Measurements from ENCODE around the gene CDC37. TPM values are rescaled to one million over a fixed set of nuclear protein-coding genes. Genes with fewer than 3 reads are reported as not detected.
"Not testable (repeated sequence)": the region's sequence is repeated elsewhere in the genome, so short reads cannot be mapped to it uniquely, and the experiment has no call there.

CDC37 gene
- total and polyA plus RNA-seq, 4 experiments from 2014 or later, result 51.8 to 185 (median 134) TPM

DNA sequence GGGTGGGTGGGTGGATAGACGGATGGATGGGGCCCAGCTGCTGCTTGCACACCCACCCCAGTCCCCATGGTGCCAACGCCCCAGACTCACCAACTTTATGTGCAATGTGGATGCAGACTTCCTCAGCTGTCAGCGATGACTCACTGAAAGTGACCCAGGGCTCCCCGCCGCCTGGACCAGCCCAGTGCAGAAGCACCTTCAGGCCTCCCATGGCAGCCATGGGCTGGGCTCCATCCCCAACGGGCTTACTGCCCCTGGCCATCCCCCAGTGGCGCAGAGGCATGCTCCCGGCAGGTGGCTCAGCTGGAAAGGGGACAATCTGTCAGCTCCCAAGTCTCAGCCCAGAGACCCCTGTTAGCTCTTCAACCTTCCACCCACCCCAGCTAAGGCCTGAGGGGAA is 25.2 kb downstream of the CDC37 start:
- H3K27ac Mint-ChIP-seq, result peak overlapping the region in 4 of 7 donors; percentile 9 to 75 (median 69)
- H3K4me1 ChIP-seq (ENCODE audit: insufficient read depth, low read length), result peaks cover 13% of the 10 kb centered on the region
- intact Hi-C loops (cut with micrococcal nuclease), result no loop called here
- peak overlapping the region in 2 of 8 donors; percentile 7 to 54 for H3K4me3 Mint-ChIP-seq
- no peak overlapping the region for H3K27ac ChIP-seq (ENCODE audit: low read depth, low read length)
- H3K9me3 ChIP-seq (ENCODE audit: control insufficient read depth in 1 of 2, low read length in 2 of 2), result no peaks in the 10 kb centered on the region
- ChIA-PET CTCF (ENCODE audit: partially characterized antibody) (interaction anchor here (1.1 to 1.3 kb wide), 2 partner anchors 11 to 12 kb away, joined by 5 to 7 read pairs; no protein-coding TSS in a partner anchor), POLR2A (ENCODE audit: partially characterized antibody) (interaction anchor here (4.2 kb wide), 1 partner anchor 45 kb away, joined by 23 read pairs; the partner anchor contains the start of gene RAVER1)
- peaks cover 4% of the 10 kb centered on the region for H3K36me3 ChIP-seq (ENCODE audit: insufficient read depth, low read length)
- no peak overlapping the region for H3K4me3 ChIP-seq (ENCODE audit: low read length in 2 of 2)
- H3K36me3 Mint-ChIP-seq, result peaks cover 25 to 30% of the 10 kb centered on the region in 2 donors
- peaks cover 22 to 36% (median 28%) of the 10 kb centered on the region in 4 donors for H3K4me1 Mint-ChIP-seq
- no peaks in the 10 kb centered on the region for H3K27me3 ChIP-seq (ENCODE audit: insufficient read depth, low read length)
- DNase-seq, result no peak
- H3K27me3 Mint-ChIP-seq, result no peaks in the 10 kb centered on the region
- peaks cover 0 to 2% (median 0%) of the 10 kb centered on the region in 8 donors for H3K9me3 Mint-ChIP-seq

DNA sequence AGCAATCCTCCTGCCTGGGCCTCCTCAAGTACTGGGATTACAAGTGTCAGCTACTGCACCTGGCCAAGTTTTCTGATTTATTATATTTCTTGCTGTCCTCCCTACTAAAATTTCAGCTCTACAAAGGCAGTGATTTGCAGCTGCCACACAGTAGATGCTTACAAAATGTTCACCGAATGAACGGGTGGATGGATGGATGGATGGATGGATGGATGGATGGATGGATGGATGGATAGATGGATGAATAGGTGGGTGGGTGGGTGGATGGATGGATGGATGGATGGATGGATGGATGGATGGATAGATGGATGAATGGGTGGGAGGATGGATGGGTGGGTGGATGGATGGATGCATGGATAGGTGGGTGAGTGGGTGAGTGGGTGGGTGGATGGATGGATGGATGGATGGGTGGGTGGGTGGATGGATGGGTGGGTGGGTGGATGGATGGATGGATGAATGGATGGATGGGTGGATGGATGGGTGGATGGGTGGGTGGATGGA is 26.2 kb downstream of the CDC37 start:
- H3K4me1 Mint-ChIP-seq, result peaks cover 22 to 36% (median 28%) of the 10 kb centered on the region in 4 donors
- H3K27me3 Mint-ChIP-seq; intact Hi-C loops (cut with micrococcal nuclease); H3K27ac ChIP-seq (ENCODE audit: low read depth, low read length); H3K9me3 Mint-ChIP-seq; H3K27me3 ChIP-seq (ENCODE audit: insufficient read depth, low read length); H3K9me3 ChIP-seq (ENCODE audit: control insufficient read depth in 1 of 2, low read length in 2 of 2); CTCF ChIA-PET (ENCODE audit: partially characterized antibody); H3K4me3 ChIP-seq (ENCODE audit: low read length in 2 of 2); H3K36me3 ChIP-seq (ENCODE audit: insufficient read depth, low read length); POLR2A ChIA-PET (ENCODE audit: partially characterized antibody); DNase-seq: not testable (repeated sequence)
- H3K27ac Mint-ChIP-seq, result peak overlapping the region in 1 of 7 donors; percentile 18
- H3K4me3 Mint-ChIP-seq, result peak overlapping the region in 1 of 8 donors; percentile 15
- H3K36me3 Mint-ChIP-seq, result peaks cover 25 to 30% of the 10 kb centered on the region in 2 donors
- peaks cover 13% of the 10 kb centered on the region for H3K4me1 ChIP-seq (ENCODE audit: insufficient read depth, low read length)

DNA sequence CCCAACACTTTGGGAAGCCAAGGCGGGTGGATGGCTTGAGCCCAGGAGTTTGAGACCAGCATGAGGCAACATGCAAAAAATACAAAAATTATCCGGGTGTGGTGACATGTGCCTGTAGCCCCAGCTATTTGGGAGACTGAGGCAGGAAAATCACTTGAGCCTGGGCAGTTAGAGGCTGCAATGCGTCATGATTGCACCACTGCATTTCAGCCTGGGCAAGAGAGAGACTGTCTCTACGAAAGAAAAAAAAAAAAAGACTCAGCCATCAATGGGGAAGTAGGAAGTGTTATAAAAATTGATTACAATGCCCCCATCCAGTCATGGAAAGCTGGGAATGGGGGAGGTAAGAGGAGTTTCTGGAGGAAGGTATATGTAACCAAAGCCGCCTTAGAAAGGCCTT is 28.4 kb downstream of the CDC37 start:
- H3K36me3 Mint-ChIP-seq, result peaks cover 22 to 28% of the 10 kb centered on the region in 2 donors
- H3K27ac Mint-ChIP-seq, result peak overlapping the region in 3 of 7 donors; percentile 13 to 75 (median 43)

DNA sequence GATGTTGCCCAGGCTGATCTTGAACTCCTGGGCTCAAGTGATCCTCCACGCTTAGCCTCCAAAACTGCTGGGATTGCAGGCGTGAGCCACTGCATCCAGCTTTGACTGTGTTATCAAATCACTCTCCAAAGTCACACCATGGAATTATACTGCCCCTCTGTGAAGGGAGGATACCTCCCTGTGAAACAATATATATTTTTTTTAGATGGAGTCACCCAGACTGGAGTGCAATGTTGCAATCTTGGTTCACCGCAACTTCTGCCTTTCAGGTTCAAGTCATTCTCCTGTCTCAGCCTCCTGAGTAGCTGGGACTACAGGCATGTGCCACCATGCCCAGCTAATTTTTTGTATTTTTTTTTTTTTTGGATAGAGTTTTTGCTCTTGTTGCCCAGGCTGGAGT is 30.7 kb downstream of the CDC37 start:
- Histone ChIP-seq H3K27ac (ENCODE audit: low read depth, low read length) (no peak overlapping the region), H3K36me3 (ENCODE audit: insufficient read depth, low read length) (peaks cover 16% of the 10 kb centered on the region), H3K27me3 (ENCODE audit: insufficient read depth, low read length) (no peaks in the 10 kb centered on the region), H3K4me3 (ENCODE audit: low read length in 2 of 2) (no peak overlapping the region), H3K4me1 (ENCODE audit: insufficient read depth, low read length) (no peaks in the 10 kb centered on the region), H3K9me3 (ENCODE audit: control insufficient read depth in 1 of 2, low read length in 2 of 2) (no peaks in the 10 kb centered on the region)
- no peaks in the 10 kb centered on the region for H3K9me3 Mint-ChIP-seq
- no peak overlapping the region for H3K4me3 Mint-ChIP-seq
- no peaks in the 10 kb centered on the region for H3K27me3 Mint-ChIP-seq
- intact Hi-C loops (cut with micrococcal nuclease), result no loop called here
- H3K27ac Mint-ChIP-seq, result no peak overlapping the region
- ChIA-PET CTCF (ENCODE audit: partially characterized antibody) (interaction anchor here (1.2 to 2.0 kb wide), 2 partner anchors 16 to 103 kb away, joined by 4 to 5 read pairs; no protein-coding TSS in a partner anchor), POLR2A (ENCODE audit: partially characterized antibody) (no interaction called here)
- H3K4me1 Mint-ChIP-seq, result peaks cover 4 to 17% (median 6%) of the 10 kb centered on the region in 4 donors
- DNase-seq, result no peak
- H3K36me3 Mint-ChIP-seq, result peaks cover 25 to 31% of the 10 kb centered on the region in 2 donors

More for the DNA sequence above, 28.4 kb downstream of the CDC37 start:
- intact Hi-C loops (cut with micrococcal nuclease), result no loop called here
- Mint-ChIP-seq H3K9me3 (no peaks in the 10 kb centered on the region), H3K4me3 (no peak overlapping the region), H3K27me3 (no peaks in the 10 kb centered on the region), H3K4me1 (peaks cover 12 to 22% (median 16%) of the 10 kb centered on the region in 4 donors)
- CTCF ChIA-PET (ENCODE audit: partially characterized antibody), result interaction anchor here (0.9 to 1.5 kb wide), 3 partner anchors 14 to 116 kb away, joined by 3 to 4 read pairs (median 4); no protein-coding TSS in a partner anchor
- H3K27me3 ChIP-seq (ENCODE audit: insufficient read depth, low read length), result no peaks in the 10 kb centered on the region
- H3K4me3 ChIP-seq (ENCODE audit: low read length in 2 of 2), result no peak overlapping the region
- H3K36me3 ChIP-seq (ENCODE audit: insufficient read depth, low read length), result peaks cover 7% of the 10 kb centered on the region
- POLR2A ChIA-PET (ENCODE audit: partially characterized antibody), result no interaction called here
- H3K9me3 ChIP-seq (ENCODE audit: control insufficient read depth in 1 of 2, low read length in 2 of 2), result no peaks in the 10 kb centered on the region
- DNase-seq, result no peak
- no peak overlapping the region for H3K27ac ChIP-seq (ENCODE audit: low read depth, low read length)
- H3K4me1 ChIP-seq (ENCODE audit: insufficient read depth, low read length), result peaks cover 6% of the 10 kb centered on the region

DNA sequence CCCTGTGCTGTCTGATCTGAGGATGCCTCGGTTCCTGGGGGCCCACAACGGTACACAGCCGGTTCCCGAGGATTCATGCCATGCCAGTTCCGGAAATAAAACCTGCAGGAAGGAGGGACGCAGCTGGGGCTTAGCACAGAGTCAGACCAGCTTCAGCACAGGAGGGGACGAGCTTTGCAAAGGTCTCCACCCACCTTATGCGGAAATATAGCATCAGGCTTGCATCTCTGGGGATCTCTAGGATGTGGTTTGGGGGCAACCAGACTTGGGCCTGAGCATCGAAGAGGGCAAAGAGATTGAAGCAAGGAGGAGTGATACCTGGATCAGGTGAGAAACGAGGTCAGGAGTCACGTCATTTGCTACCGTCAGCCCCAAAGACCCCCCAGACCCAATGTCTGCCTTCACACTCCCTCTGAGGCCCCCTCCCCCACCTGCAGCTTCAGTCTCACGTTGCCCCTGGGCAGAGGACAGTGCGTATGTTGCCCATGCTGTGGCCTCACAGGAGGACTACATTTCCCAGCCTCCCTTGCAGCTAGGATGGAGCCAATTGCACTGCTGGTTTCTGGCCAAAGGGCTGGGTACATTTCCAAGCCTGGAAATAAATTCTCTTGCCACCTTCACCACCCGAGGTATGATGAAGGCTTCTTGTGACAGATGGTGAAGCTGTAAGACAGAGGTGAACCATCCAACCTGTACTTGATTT is 35.1 kb downstream of the CDC37 start:
- Histone ChIP-seq H3K9me3 (ENCODE audit: control insufficient read depth in 1 of 2, low read length in 2 of 2) (no peaks in the 10 kb centered on the region), H3K27me3 (ENCODE audit: insufficient read depth, low read length) (no peaks in the 10 kb centered on the region), H3K4me1 (ENCODE audit: insufficient read depth, low read length) (no peaks in the 10 kb centered on the region), H3K27ac (ENCODE audit: low read depth, low read length) (no peak overlapping the region), H3K36me3 (ENCODE audit: insufficient read depth, low read length) (peaks cover 42% of the 10 kb centered on the region), H3K4me3 (ENCODE audit: low read length in 2 of 2) (no peak overlapping the region)
- CTCF ChIA-PET (ENCODE audit: partially characterized antibody), result interaction anchor here (2.8 kb wide), 1 partner anchor 20 kb away, joined by 10 read pairs; no protein-coding TSS in a partner anchor
- Mint-ChIP-seq H3K4me3 (no peak overlapping the region), H3K27ac (no peak overlapping the region), H3K36me3 (peaks cover 19 to 45% of the 10 kb centered on the region in 2 donors), H3K9me3 (no peaks in the 10 kb centered on the region), H3K27me3 (no peaks in the 10 kb centered on the region), H3K4me1 (peaks cover 0 to 9% (median 0%) of the 10 kb centered on the region in 4 donors)
- intact Hi-C loops (cut with micrococcal nuclease), result no loop called here
- POLR2A ChIA-PET (ENCODE audit: partially characterized antibody), result no interaction called here
- no peak for DNase-seq

DNA sequence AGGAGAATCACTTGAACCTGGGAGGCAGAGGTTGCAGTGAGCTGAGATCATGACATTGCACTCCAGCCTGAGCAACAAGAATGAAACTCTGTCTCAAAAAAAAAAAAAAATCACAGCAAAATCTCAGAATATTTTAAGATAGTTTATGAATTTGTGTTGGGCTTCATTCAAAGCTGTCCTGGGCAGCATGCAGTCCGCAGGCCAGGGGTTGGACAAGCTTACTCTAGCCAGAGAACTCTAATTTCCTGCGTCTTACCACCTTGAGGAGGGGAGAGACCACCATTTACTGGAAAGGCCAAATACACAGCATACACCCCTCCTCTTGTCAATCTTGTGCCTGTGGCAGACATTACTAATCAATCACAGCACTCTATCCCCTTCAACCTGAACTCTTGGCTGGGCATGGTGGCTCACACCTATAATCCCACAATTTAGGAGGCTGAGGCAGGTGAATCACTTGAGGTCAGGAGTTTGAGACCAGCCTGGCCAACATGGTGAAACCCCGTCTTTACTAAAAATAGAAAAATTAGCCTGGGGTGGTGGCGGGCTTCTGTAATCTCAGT is 36.3 kb downstream of the CDC37 start:
- H3K27ac ChIP-seq (ENCODE audit: low read depth, low read length); H3K4me3 ChIP-seq (ENCODE audit: low read length in 2 of 2); H3K9me3 ChIP-seq (ENCODE audit: control insufficient read depth in 1 of 2, low read length in 2 of 2); intact Hi-C loops (cut with micrococcal nuclease); H3K9me3 Mint-ChIP-seq; POLR2A ChIA-PET (ENCODE audit: partially characterized antibody); H3K4me1 Mint-ChIP-seq; H3K27me3 Mint-ChIP-seq; DNase-seq; H3K27me3 ChIP-seq (ENCODE audit: insufficient read depth, low read length); H3K4me3 Mint-ChIP-seq; H3K4me1 ChIP-seq (ENCODE audit: insufficient read depth, low read length): not testable (repeated sequence)
- Mint-ChIP-seq H3K36me3 (peaks cover 19 to 52% of the 10 kb centered on the region in 2 donors), H3K27ac (peak overlapping the region in 1 of 7 donors; percentile 35)
- H3K36me3 ChIP-seq (ENCODE audit: insufficient read depth, low read length), result peaks cover 51% of the 10 kb centered on the region
- CTCF ChIA-PET (ENCODE audit: partially characterized antibody), result interaction anchor here (1.3 to 2.8 kb wide), 2 partner anchors 22 to 98 kb away, joined by 4 to 10 read pairs; no protein-coding TSS in a partner anchor

DNA sequence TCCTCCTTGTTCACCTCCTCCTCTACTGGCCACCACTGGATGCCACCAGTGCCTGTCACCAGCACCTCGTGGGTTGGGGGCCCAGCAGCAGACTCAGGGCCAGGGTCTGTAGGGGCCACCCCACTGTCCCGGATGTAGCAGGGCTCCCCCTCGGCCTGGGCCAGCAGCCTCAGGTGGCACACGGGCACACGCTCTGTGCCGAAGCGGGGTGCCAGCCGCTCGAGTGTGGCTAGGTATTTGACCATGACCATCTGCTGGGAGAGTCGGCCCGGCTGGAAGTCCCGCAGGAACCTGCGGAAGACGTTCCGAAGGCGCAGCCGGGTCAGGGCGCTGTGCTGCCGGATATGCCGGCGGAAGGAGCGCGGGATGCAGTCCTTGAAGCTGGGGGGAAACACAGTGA is 37.8 kb downstream of the CDC37 start:
- no peaks in the 10 kb centered on the region for H3K4me1 ChIP-seq (ENCODE audit: insufficient read depth, low read length)
- POLR2A ChIA-PET (ENCODE audit: partially characterized antibody), result interaction anchor here (0.8 kb wide), 1 partner anchor 107 kb away, joined by 3 read pairs; no protein-coding TSS in a partner anchor
- H3K4me3 Mint-ChIP-seq, result no peak overlapping the region
- peaks cover 0 to 9% (median 1%) of the 10 kb centered on the region in 4 donors for H3K4me1 Mint-ChIP-seq
- H3K4me3 ChIP-seq (ENCODE audit: low read length in 2 of 2), result no peak overlapping the region
- CTCF ChIA-PET (ENCODE audit: partially characterized antibody), result interaction anchor here (2.8 kb wide), 1 partner anchor 23 kb away, joined by 10 read pairs; no protein-coding TSS in a partner anchor
- H3K27ac ChIP-seq (ENCODE audit: low read depth, low read length), result no peak overlapping the region
- no peak for DNase-seq
- H3K36me3 Mint-ChIP-seq, result peaks cover 26 to 61% of the 10 kb centered on the region in 2 donors
- intact Hi-C loops (cut with micrococcal nuclease), result no loop called here
- H3K27me3 Mint-ChIP-seq, result no peaks in the 10 kb centered on the region
- no peak overlapping the region for H3K27ac Mint-ChIP-seq
- no peaks in the 10 kb centered on the region for H3K9me3 ChIP-seq (ENCODE audit: control insufficient read depth in 1 of 2, low read length in 2 of 2)
- H3K36me3 ChIP-seq (ENCODE audit: insufficient read depth, low read length), result peaks cover 59% of the 10 kb centered on the region
- no peaks in the 10 kb centered on the region for H3K27me3 ChIP-seq (ENCODE audit: insufficient read depth, low read length)
- H3K9me3 Mint-ChIP-seq, result peaks cover 0 to 2% (median 0%) of the 10 kb centered on the region in 8 donors
